HCT116 (cell line): ENCODE measurements around the gene SLC22A13. TPM values are rescaled to one million over a fixed set of nuclear protein-coding genes. Genes with fewer than 3 reads are reported as not detected.

ENCODE experiments used
- ATAC-seq: fragments of 200-7000 bp; cut with Tn5 transposase; 2 replicates; pipeline ENCODE4 v1.9.1; 2020; ENCODE audit warnings: mild to moderate bottlenecking, moderate library complexity
- BruUV-seq: library from RNA; stranded (reverse); fragments of 400-500 nt; replicated peaks from 2 replicates; lab custom pipeline; 2021; lab: Mats Ljungman, UMichigan
- CTCF ChIA-PET: fragments of 300-600 bp; sonication (Branson Sonifier 250); formaldehyde crosslinking; loops from one replicate; lab custom pipeline; 2021; ENCODE audit warnings: antibody characterized with exemption; lab: Charles Lee
- POLR2A ChIA-PET: fragments of 300-600, 350-600 bp; sonication (Branson Sonifier 250); formaldehyde crosslinking; loops from one replicate; lab custom pipeline; 2021; ENCODE audit warnings: antibody characterized with exemption; lab: Charles Lee
- RAD21 ChIA-PET, 2 experiments: fragments of 300-600 bp; sonication (Branson Sonifier 250); formaldehyde crosslinking; loops; one replicate each; lab custom pipeline; 2023; ENCODE audit warnings: low total read pairs in 2 of 2; ENCODE audit not compliant: uncharacterized antibody in 2 of 2, unreplicated experiment in 2 of 2, low non-redundant PET in 1 of 2; lab: Charles Lee
- DNase-seq: peaks from one replicate; pipeline ENCODE4 v3.0.0-alpha.2; 2010; ENCODE audit warnings: low read depth, low spot score
- H2AFZ ChIP-seq: fragments of 200-600 bp; shearing (Covaris generic), sonication (generic); 2 replicates; pipeline ENCODE4 v1.6.1; 2017; ENCODE audit warnings: low read depth, mixed run types, mixed read lengths, antibody characterized with exemption, low read length; ENCODE audit not compliant: poor library complexity, severe bottlenecking
- H3K27ac ChIP-seq: 2 replicates; pipeline ENCODE4 v1.5.1; 2012; ENCODE audit warnings: low read depth, low read length
- H3K27me3 ChIP-seq: fragments of 200-600 bp; sonication (generic); 2 replicates; pipeline ENCODE4 v1.6.1; 2016; ENCODE audit warnings: mixed run types, low read length, mixed read lengths; ENCODE audit not compliant: insufficient read depth
- H3K36me3 ChIP-seq, 2 experiments: fragments of 200-500 bp in 1 of 2; fragments of 200-600 bp in 1 of 2; sonication (Bioruptor generic) in 1 of 2; sonication (generic) in 1 of 2; 2 replicates each; pipeline versions ENCODE4 v1.5.1 to v1.6.1; 2014 to 2016; ENCODE audit warnings: low read length in 2 of 2, inconsistent platforms in 1 of 2, mixed read lengths in 1 of 2, mixed run types in 1 of 2; ENCODE audit not compliant: insufficient read depth in 2 of 2, control insufficient read depth in 1 of 2
- H3K4me1 ChIP-seq, 2 experiments: fragments of 200-600 bp in 1 of 2; sonication (generic) in 1 of 2; 2 replicates each; pipeline versions ENCODE4 v1.5.1 to v1.6.1; 2012 to 2017; ENCODE audit warnings: low read length in 2 of 2, inconsistent platforms in 1 of 2, mild to moderate bottlenecking in 1 of 2, mixed read lengths in 1 of 2, mixed run types in 1 of 2, moderate library complexity in 1 of 2; ENCODE audit not compliant: insufficient read depth in 2 of 2, control insufficient read depth in 1 of 2
- H3K4me2 ChIP-seq: fragments of 200-600 bp; sonication (generic); 2 replicates; pipeline ENCODE4 v1.6.1; 2017; ENCODE audit warnings: mixed run types, low read length, mixed read lengths
- H3K4me3 ChIP-seq, 2 experiments: fragments of 200-600 bp in 1 of 2; sonication (generic) in 1 of 2; replicated peaks in 1 of 2; 2 replicates each; pipeline ENCODE4 v1.5.1; 2011 to 2016; ENCODE audit warnings: low read length in 2 of 2, control low read depth in 1 of 2, low read depth in 1 of 2, mild to moderate bottlenecking in 1 of 2, mixed read lengths in 1 of 2, mixed run types in 1 of 2
- H3K79me2 ChIP-seq: fragments of 200-600 bp; sonication (generic); 2 replicates; pipeline ENCODE4 v1.6.1; 2017; ENCODE audit warnings: mild to moderate bottlenecking, mixed run types, low read length, moderate library complexity, mixed read lengths; ENCODE audit not compliant: insufficient read depth
- H3K9ac ChIP-seq: fragments of 200-600 bp; sonication (generic); 2 replicates; pipeline ENCODE4 v1.6.1; 2016; ENCODE audit warnings: low read length, mixed read lengths
- H3K9me2 ChIP-seq: fragments of 200-600 bp; sonication (generic), shearing (Covaris generic); 2 replicates; pipeline ENCODE4 v1.6.1; 2017; ENCODE audit warnings: mixed run types, mild to moderate bottlenecking, moderate library complexity; ENCODE audit not compliant: insufficient read depth
- H3K9me3 ChIP-seq, 2 experiments: fragments of 200-500 bp in 1 of 2; fragments of 200-600 bp in 1 of 2; sonication (Bioruptor generic) in 1 of 2; sonication (generic) in 1 of 2; 2 replicates each; pipeline ENCODE4 v1.6.1; 2014 to 2017; ENCODE audit warnings: low read length in 2 of 2, mixed read lengths in 2 of 2, inconsistent platforms in 1 of 2, low read depth in 1 of 2, mild to moderate bottlenecking in 1 of 2, mixed run types in 1 of 2, moderate library complexity in 1 of 2; ENCODE audit not compliant: control insufficient read depth in 1 of 2, insufficient read depth in 1 of 2
- H4K20me1 ChIP-seq: fragments of 200-600 bp; sonication (generic), shearing (Covaris generic); 2 replicates; pipeline ENCODE4 v1.6.1; 2017; ENCODE audit warnings: mixed run types, mild to moderate bottlenecking, moderate library complexity; ENCODE audit not compliant: insufficient read depth
- CBX3 ChIP-seq: IDR thresholded peaks from 2 replicates; pipeline ENCODE4 v1.6.1; 2012; ENCODE audit warnings: low read depth
- CEBPB ChIP-seq: IDR thresholded peaks from 2 replicates; pipeline ENCODE4 v1.6.1; 2012; ENCODE audit warnings: low read depth
- EGR1 ChIP-seq: IDR thresholded peaks from 2 replicates; pipeline ENCODE4 v1.6.1; 2012; ENCODE audit warnings: low read depth
- ELF1 ChIP-seq: IDR thresholded peaks from 2 replicates; pipeline ENCODE4 v1.6.1; 2012; ENCODE audit warnings: low read depth, borderline replicate concordance
- EZH2 ChIP-seq: fragments of 200-600 bp; sonication (generic); IDR thresholded peaks from 2 replicates; pipeline ENCODE4 v1.6.1; 2017; ENCODE audit warnings: antibody characterized with exemption, mixed run types
- EZH2phosphoT487 ChIP-seq: fragments of 200-600 bp; IDR thresholded peaks from 2 replicates; pipeline ENCODE4 v1.6.1; 2018; ENCODE audit warnings: antibody characterized with exemption, borderline replicate concordance
- FOSL1 ChIP-seq: IDR thresholded peaks from 2 replicates; pipeline ENCODE4 v1.6.1; 2012; ENCODE audit warnings: low read depth
- POLR2A ChIP-seq: IDR thresholded peaks from 2 replicates; pipeline ENCODE4 v1.7.0; 2011; ENCODE audit warnings: borderline replicate concordance; ENCODE audit not compliant: insufficient read depth, insufficient read length; ENCODE audit errors: extremely low read depth
- SP1 ChIP-seq: IDR thresholded peaks from 2 replicates; pipeline ENCODE4 v1.6.1; 2012; ENCODE audit warnings: low read depth
- SRF ChIP-seq: IDR thresholded peaks from 2 replicates; pipeline ENCODE4 v1.6.1; 2012; ENCODE audit warnings: low read depth
- TCF7L2 ChIP-seq: IDR thresholded peaks from 2 replicates; pipeline ENCODE4 v1.7.0; 2011; ENCODE audit warnings: borderline replicate concordance, inconsistent platforms; ENCODE audit not compliant: insufficient read depth, insufficient read length; ENCODE audit errors: extremely low read depth
- YY1 ChIP-seq: IDR thresholded peaks from 2 replicates; pipeline ENCODE4 v1.6.1; 2011; ENCODE audit warnings: low read length, low read depth, moderate library complexity, mild to moderate bottlenecking; ENCODE audit not compliant: insufficient replicate concordance; ENCODE audit errors: extremely low read depth
- ZFX ChIP-seq: fragments of 450-650 bp; IDR thresholded peaks from 2 replicates; pipeline ENCODE4 v1.6.1; 2017
- ZNF274 ChIP-seq: fragments of 200-500 bp; sonication (Bioruptor generic); IDR thresholded peaks from 2 replicates; pipeline ENCODE4 v1.6.1; 2014; ENCODE audit warnings: mild to moderate bottlenecking, low read depth, low read length, inconsistent platforms
- intact Hi-C: fragments of 100-400 bp; cut with micrococcal nuclease; formaldehyde crosslinking; loops from 2 replicates; pipeline ENCODE4 v1.10.0; 2022
- total RNA-seq: library from RNA; stranded (reverse); gene quantifications from one replicate; pipeline ENCODE4 v1.2.1, GENCODE V29; 2021; ENCODE audit not compliant: unreplicated experiment
- TF ChIP-seq, protein P1 (sequence below): IDR thresholded peaks from 2 replicates; pipeline ENCODE4 v1.6.1; 2012
- TF ChIP-seq, protein P2 (sequence below): IDR thresholded peaks from 2 replicates; pipeline ENCODE4 v1.6.1; 2011; ENCODE audit warnings: mild to moderate bottlenecking, low read length, moderate library complexity; ENCODE audit not compliant: insufficient replicate concordance; ENCODE audit errors: extremely low read depth

The SLC22A13 gene
- total RNA-seq, 1 experiment from 2014 or later, result 0.47 TPM

DNA sequence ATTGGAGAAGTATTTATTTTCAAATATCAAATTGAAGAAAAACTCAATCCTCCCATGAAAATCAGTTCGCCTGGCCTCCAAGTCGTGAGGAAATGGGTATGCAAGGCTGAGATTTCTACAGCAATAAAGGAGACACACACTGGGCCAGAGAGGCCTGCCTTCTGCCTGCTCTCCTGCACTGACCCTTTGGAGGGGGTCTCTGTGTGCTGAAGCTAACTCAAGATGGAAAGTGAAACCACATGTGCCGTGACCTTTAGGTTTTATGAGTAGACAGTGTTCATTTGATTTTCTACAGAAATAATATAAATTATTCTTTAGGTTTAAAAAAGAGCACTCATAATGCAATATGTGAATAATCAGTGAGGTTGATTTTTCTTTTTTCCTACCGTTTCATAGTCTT is 11.9 kb upstream of the SLC22A13 start:
- no peaks in the 10 kb centered on the region for H3K79me2 ChIP-seq
- H3K27ac ChIP-seq, result no peak overlapping the region
- TF ChIP-seq ELF1, result no peak
- TF ChIP-seq, protein P1, sequence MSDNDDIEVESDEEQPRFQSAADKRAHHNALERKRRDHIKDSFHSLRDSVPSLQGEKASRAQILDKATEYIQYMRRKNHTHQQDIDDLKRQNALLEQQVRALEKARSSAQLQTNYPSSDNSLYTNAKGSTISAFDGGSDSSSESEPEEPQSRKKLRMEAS, result no peak
- no peak for TF ChIP-seq CBX3
- TF ChIP-seq TCF7L2, result no peak
- no peak for TF ChIP-seq POLR2A
- no peak for TF ChIP-seq ZFX
- no peak for TF ChIP-seq SP1
- no peak for TF ChIP-seq YY1
- no peak for TF ChIP-seq EZH2
- TF ChIP-seq SRF, result no peak
- TF ChIP-seq EZH2phosphoT487, result no peak
- no peak for TF ChIP-seq EGR1
- TF ChIP-seq, protein P2, sequence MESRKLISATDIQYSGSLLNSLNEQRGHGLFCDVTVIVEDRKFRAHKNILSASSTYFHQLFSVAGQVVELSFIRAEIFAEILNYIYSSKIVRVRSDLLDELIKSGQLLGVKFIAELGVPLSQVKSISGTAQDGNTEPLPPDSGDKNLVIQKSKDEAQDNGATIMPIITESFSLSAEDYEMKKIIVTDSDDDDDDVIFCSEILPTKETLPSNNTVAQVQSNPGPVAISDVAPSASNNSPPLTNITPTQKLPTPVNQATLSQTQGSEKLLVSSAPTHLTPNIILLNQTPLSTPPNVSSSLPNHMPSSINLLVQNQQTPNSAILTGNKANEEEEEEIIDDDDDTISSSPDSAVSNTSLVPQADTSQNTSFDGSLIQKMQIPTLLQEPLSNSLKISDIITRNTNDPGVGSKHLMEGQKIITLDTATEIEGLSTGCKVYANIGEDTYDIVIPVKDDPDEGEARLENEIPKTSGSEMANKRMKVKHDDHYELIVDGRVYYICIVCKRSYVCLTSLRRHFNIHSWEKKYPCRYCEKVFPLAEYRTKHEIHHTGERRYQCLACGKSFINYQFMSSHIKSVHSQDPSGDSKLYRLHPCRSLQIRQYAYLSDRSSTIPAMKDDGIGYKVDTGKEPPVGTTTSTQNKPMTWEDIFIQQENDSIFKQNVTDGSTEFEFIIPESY, result no peak
- no peak for TF ChIP-seq CEBPB
- no peak for TF ChIP-seq ZNF274
- no peak for TF ChIP-seq FOSL1
- no peaks in the 10 kb centered on the region for H3K4me1 ChIP-seq
- H4K20me1 ChIP-seq, result no peaks in the 10 kb centered on the region
- no peak overlapping the region for H3K9ac ChIP-seq
- ChIA-PET RAD21 (no interaction called here), CTCF (no interaction called here), POLR2A (no interaction called here)
- no peaks in the 10 kb centered on the region for H3K9me2 ChIP-seq
- BruUV-seq, result no TSS peak
- DNase-seq, result no peak
- H3K4me3 ChIP-seq, result no peak overlapping the region
- peaks cover 16 to 26% of the 10 kb centered on the region in 2 experiments; a peak in 3 of 4 replicates for H3K36me3 ChIP-seq
- intact Hi-C loops, result no loop called here
- no peak for ATAC-seq
- no peak overlapping the region for H2AFZ ChIP-seq
- no peaks in the 10 kb centered on the region for H3K9me3 ChIP-seq
- H3K4me2 ChIP-seq, result no peak overlapping the region
- no peaks in the 10 kb centered on the region for H3K27me3 ChIP-seq
